Calu3 (cell line): ENCODE data around the gene RFTN2. TPM values are rescaled to one million over a fixed set of nuclear protein-coding genes. Genes with fewer than 3 reads are reported as not detected.
"Not testable (repeated sequence)": the region's sequence is repeated elsewhere in the genome, so short reads cannot be mapped to it uniquely, and the experiment has no call there.

Experiments used
- BruUV-seq: library from RNA; stranded (reverse); fragments of 400-500 nt; replicated peaks from 2 replicates; lab custom pipeline; 2021; lab: Mats Ljungman, UMichigan
- CTCF ChIA-PET: fragments of 300-600 bp; sonication (Branson Sonifier 250); formaldehyde crosslinking; loops from one replicate; lab custom pipeline; 2022; ENCODE audit warnings: antibody characterized with exemption; lab: Charles Lee
- DNase-seq: peaks from one replicate; pipeline ENCODE4 v3.0.0; 2022
- H3K27ac Mint-ChIP-seq: one replicate; pipeline ENCODE4 v1.8.0; 2022; ENCODE audit warnings: mixed read lengths; ENCODE audit not compliant: unreplicated experiment
- H3K27me3 Mint-ChIP-seq: one replicate; pipeline ENCODE4 v1.8.0; 2022; ENCODE audit warnings: mixed read lengths; ENCODE audit not compliant: unreplicated experiment
- H3K36me3 Mint-ChIP-seq: one replicate; pipeline ENCODE4 v1.8.0; 2022; ENCODE audit warnings: mild to moderate bottlenecking, moderate library complexity, mixed read lengths; ENCODE audit not compliant: insufficient read depth, unreplicated experiment
- H3K4me1 Mint-ChIP-seq: one replicate; pipeline ENCODE4 v1.8.0; 2022; ENCODE audit warnings: mild to moderate bottlenecking, low read depth, mixed read lengths; ENCODE audit not compliant: unreplicated experiment
- H3K4me3 Mint-ChIP-seq: one replicate; pipeline ENCODE4 v1.8.0; 2022; ENCODE audit warnings: mild to moderate bottlenecking, low read depth, moderate library complexity, mixed read lengths; ENCODE audit not compliant: unreplicated experiment
- H3K9me3 Mint-ChIP-seq: one replicate; pipeline ENCODE4 v1.8.0; 2022; ENCODE audit warnings: low read depth, mixed read lengths; ENCODE audit not compliant: unreplicated experiment
- intact Hi-C: fragments of 100-400 bp; cut with micrococcal nuclease; formaldehyde crosslinking; loops from one replicate; pipeline ENCODE4 v1.10.0; 2022; ENCODE audit not compliant: unreplicated experiment
- total RNA-seq: library from RNA; stranded (reverse); gene quantifications from 2 replicates; pipeline ENCODE4 v1.2.3, GENCODE V29; 2022
- TF ChIP-seq, protein P1 (sequence below): fragments of 200-600 bp; IDR thresholded peaks from one replicate; pipeline ENCODE4 v1.8.0; 2022; ENCODE audit warnings: antibody characterized with exemption; ENCODE audit not compliant: unreplicated experiment

The RFTN2 gene
- total RNA-seq, 1 experiment from 2014 or later = 0.05 TPM

GRCh38 chr2:197704434-197705120 is 29.2 kb upstream of the RFTN2 start:
- Mint-ChIP-seq H3K9me3 (no peaks in the 10 kb centered on the region), H3K36me3 (peaks cover 32% of the 10 kb centered on the region), H3K27me3 (no peaks in the 10 kb centered on the region), H3K4me3 (peak overlapping the region; percentile 89), H3K4me1 (peaks cover 22% of the 10 kb centered on the region), H3K27ac (peak overlapping the region; percentile 80)
- TF ChIP-seq, protein P1, sequence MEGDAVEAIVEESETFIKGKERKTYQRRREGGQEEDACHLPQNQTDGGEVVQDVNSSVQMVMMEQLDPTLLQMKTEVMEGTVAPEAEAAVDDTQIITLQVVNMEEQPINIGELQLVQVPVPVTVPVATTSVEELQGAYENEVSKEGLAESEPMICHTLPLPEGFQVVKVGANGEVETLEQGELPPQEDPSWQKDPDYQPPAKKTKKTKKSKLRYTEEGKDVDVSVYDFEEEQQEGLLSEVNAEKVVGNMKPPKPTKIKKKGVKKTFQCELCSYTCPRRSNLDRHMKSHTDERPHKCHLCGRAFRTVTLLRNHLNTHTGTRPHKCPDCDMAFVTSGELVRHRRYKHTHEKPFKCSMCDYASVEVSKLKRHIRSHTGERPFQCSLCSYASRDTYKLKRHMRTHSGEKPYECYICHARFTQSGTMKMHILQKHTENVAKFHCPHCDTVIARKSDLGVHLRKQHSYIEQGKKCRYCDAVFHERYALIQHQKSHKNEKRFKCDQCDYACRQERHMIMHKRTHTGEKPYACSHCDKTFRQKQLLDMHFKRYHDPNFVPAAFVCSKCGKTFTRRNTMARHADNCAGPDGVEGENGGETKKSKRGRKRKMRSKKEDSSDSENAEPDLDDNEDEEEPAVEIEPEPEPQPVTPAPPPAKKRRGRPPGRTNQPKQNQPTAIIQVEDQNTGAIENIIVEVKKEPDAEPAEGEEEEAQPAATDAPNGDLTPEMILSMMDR = no peak
- CTCF ChIA-PET = interaction anchor here (0.9 kb wide), 1 partner anchor 205 kb away, joined by 3 read pairs; the partner anchor contains the start of genes HSPD1 and HSPE1
- no TSS peak for BruUV-seq
- intact Hi-C loops = loop anchor here (5.0 kb wide), 2 partner anchors 207 to 593 kb away; partner anchors contain the start of gene HSPD1
- DNase-seq = no peak

GRCh38 chr2:197700960-197701359 is 25.6 kb upstream of the RFTN2 start:
- H3K27me3 Mint-ChIP-seq = no peaks in the 10 kb centered on the region
- BruUV-seq = no TSS peak
- CTCF ChIA-PET = no interaction called here
- H3K4me1 Mint-ChIP-seq = peaks cover 17% of the 10 kb centered on the region
- no peak overlapping the region for H3K27ac Mint-ChIP-seq
- H3K36me3 Mint-ChIP-seq = peaks cover 15% of the 10 kb centered on the region
- no peaks in the 10 kb centered on the region for H3K9me3 Mint-ChIP-seq
- TF ChIP-seq, protein P1 = no peak
- intact Hi-C loops = no loop called here
- no peak for DNase-seq
- no peak overlapping the region for H3K4me3 Mint-ChIP-seq

DNA sequence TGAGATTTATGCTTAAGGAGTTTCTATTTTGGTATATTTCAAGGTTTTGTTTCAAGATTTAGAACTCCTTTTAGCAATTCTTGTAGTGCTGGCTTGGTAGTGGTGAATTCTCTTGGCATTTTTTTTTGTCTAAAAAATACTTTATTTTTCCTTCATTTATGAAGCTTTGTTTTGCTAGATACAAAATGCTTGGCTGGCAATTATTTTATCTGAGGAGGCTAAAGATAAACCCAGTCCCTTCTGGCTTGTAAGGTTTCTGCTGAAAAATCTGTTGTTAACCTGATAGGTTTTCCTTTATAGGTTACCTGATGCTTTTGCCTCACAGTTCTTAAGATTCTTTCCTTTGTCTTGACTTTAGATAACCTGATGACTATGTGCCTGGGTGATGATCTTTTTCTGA is 24.3 kb upstream of the RFTN2 start:
- CTCF ChIA-PET, H3K9me3 Mint-ChIP-seq, H3K27me3 Mint-ChIP-seq, H3K4me3 Mint-ChIP-seq, BruUV-seq, intact Hi-C loops, H3K36me3 Mint-ChIP-seq, H3K27ac Mint-ChIP-seq, DNase-seq: not testable (repeated sequence)
- peaks cover 13% of the 10 kb centered on the region for H3K4me1 Mint-ChIP-seq

GRCh38 chr2:197696571-197696970 is 21.2 kb upstream of the RFTN2 start:
- DNase-seq, H3K27me3 Mint-ChIP-seq, H3K4me1 Mint-ChIP-seq, H3K4me3 Mint-ChIP-seq, CTCF ChIA-PET, H3K9me3 Mint-ChIP-seq, intact Hi-C loops, H3K27ac Mint-ChIP-seq, H3K36me3 Mint-ChIP-seq, BruUV-seq: not testable (repeated sequence)

DNA sequence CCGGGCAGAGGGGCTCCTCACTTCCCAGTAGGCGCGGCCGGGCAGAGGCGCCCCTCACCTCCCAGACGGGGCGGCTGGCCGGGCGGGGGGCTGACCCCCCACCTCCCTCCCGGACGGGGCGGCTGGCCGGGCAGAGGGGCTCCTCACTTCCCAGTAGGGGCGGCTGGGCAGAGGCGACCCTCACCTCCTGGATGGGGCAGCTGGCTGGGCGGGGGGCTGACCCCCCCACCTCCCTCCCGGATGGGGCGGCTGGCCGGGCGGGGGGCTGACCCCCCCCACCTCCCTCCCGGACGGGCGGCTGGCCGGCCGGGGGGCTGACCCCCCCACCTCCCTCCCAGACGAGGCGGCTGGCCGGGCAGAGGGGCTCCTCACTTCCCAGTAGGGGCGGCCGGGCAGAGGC is 20.6 kb upstream of the RFTN2 start:
- BruUV-seq, H3K27ac Mint-ChIP-seq, intact Hi-C loops, CTCF ChIA-PET, H3K4me1 Mint-ChIP-seq, H3K9me3 Mint-ChIP-seq, H3K27me3 Mint-ChIP-seq, H3K36me3 Mint-ChIP-seq, DNase-seq, H3K4me3 Mint-ChIP-seq: not testable (repeated sequence)

DNA sequence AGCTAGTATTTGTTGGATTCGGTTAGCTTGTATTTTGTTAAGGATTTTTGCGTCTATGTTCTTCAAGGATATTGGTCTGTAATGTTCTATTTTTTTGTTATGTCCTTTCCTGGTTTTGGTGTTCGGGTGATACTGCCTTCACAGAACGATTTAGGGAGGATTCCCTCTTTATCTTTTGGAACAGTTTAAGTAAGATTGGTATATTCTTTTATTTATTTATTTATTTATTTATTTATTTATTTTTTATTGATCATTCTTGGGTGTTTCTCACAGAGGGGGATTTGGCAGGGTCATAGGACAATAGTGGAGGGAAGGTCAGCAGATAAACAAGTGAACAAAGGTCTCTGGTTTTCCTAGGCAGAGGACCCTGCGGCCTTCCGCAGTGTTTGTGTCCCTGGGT is 19.8 kb upstream of the RFTN2 start:
- H3K9me3 Mint-ChIP-seq = peaks cover 11% of the 10 kb centered on the region
- H3K27ac Mint-ChIP-seq, CTCF ChIA-PET, H3K4me1 Mint-ChIP-seq, DNase-seq, H3K4me3 Mint-ChIP-seq, H3K36me3 Mint-ChIP-seq, BruUV-seq, intact Hi-C loops, H3K27me3 Mint-ChIP-seq: not testable (repeated sequence)
